GM19324 (cell line): ENCODE data around the gene GGPS1.
A peak's percentile ranks its signal among the peaks of the same experiment; 100 is the strongest.
"Not testable (repeated sequence)": the region's sequence is repeated elsewhere in the genome, so short reads cannot be mapped to it uniquely, and the experiment has no call there.

ENCODE experiments used
- ATAC-seq: cut with Tn5 transposase; IDR thresholded peaks from one replicate; pipeline ENCODE4 v1.9.1; 2021; ENCODE audit warnings: mild to moderate bottlenecking, moderate library complexity; ENCODE audit not compliant: unreplicated experiment, low FRiP score

Gene GGPS1

DNA sequence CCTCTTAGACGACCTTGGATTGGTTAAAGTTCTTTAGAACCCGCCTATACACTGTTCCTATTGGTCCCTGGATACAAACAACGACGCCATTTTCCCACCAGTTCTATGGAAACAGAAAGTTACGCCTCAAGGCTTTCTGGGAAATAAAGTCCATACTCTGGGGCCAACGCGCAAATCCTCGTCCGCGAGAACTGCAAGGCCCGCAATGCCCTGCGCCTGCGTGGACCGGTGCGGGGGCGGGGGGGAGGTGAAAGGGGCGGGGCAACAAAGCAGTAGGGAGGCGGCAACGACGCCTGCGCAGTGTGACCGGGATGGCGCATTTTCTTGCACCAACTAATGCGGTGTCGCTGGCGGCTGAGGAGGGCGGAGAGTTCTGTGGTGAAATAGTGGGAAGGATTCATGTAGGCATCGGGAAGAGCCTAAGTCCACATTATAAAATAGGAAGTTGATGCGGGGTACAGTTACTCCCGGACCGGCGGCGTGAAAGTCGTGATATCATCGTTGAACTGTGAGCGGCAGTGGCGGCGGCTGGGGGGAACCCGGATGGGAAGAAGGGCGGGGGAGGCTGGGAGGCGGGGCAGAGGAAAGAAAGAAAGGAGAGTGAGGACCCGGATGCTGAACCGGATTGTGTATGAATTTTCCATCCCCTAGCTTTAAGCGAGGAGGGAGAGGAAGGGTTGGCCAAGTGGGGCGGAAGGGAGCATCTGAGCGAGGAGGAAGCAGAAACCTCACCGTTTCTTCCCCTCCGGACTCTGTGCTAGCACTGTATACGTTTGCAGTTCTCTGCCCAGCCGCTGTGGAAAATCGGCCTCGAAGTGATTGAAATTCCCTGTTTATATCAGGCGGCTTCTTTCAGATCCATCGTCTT lies at the start of gene GGPS1:
GGPS1 (plus strand) TSS at position 300 of the 868 bp plus-strand sequence. CDS start 6,695 bp downstream, outside the sequence.
- peak; percentile 73 for ATAC-seq

GRCh38 chr1:235278915-235279292 lies 49.5 kb upstream of the GGPS1 start:
- no peak for ATAC-seq

- ATAC-seq: no peak
Observed at GRCh38 chr1:235279694-235280093, 48.7 kb upstream of the GGPS1 start.

DNA sequence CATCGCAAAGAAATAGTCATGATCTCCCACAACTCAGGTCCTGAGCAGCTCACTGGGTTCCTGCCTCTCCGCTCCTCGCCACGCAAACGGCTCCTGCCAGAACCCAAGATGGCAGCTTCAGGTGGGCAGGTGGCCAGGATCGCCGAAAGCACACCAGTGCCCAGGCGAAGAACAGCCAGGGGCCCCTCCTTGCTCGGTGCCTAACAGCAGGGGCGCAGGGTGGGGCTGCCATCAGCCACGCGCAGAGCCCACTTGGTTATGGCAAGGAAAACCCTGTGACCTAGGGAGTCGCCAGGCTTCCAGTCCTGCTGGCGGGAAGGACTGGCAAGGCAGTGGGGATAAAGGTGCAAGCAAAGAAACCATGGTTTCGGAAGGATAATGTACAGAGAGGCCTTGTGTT lies 47.9 kb upstream of the GGPS1 start:
- ATAC-seq: no peak

DNA sequence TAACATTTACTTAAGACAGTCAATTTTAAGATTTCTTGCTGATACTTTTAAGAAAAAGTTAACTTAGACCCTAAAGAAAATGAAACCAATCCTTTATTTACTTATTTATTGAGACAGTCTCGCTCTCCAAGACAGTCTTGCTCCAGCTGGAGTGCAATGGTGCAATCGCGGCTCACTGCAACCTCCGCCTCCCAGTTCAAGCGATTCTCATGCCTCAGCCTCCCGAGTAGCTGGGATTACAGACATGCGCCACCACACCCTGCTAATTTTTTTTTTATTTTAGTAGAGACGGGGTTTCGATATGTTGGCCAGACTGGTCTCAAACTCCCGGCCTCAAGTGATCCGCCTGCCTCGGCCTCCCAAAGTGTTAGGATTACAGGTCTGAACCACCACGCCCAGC lies 44.7 kb upstream of the GGPS1 start:
- ATAC-seq: not testable (repeated sequence)

DNA sequence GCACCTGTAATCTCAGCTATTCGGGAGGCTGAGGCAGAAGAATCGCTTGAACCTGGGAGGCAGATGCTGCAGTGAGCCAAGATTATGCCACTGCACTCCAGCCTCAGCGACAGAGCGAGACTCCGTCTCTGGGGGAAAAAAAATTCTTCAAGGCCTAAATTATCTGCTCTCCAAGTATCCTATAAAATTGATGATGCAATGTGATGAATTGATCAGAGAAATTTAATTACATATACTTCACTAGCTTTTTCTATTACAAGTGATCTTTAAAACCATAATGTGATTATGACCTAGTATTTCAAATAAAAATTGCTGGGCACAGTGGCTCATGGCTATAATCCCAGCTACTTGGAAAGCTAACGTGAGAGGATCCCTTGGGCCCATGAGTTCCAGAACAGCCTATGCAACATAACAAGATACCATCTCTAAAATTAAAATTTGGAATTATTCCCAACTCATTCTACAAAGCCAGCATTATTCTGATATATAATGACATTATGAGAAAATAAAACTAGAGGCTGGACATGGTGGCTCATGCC lies 44.1 kb upstream of the GGPS1 start:
- no peak for ATAC-seq

DNA sequence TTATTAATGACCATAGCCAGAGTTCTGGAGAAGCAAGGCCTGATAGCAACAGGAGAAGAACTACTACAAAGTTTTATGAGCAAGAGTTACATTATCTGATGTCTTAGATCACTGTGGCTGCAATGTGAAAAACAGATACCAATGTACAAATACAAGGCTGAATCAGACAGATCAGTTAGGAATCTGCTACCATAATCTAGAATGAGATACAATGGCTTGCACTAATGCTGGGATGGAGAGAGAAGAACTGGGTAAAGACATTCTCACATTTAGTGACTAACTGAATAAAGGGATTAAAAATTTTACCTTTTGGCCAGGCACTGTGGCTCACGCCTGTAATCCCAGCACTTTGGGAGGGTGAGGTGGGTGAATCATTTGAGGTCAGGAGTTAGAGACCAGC lies 41.7 kb upstream of the GGPS1 start:
- no peak for ATAC-seq

DNA sequence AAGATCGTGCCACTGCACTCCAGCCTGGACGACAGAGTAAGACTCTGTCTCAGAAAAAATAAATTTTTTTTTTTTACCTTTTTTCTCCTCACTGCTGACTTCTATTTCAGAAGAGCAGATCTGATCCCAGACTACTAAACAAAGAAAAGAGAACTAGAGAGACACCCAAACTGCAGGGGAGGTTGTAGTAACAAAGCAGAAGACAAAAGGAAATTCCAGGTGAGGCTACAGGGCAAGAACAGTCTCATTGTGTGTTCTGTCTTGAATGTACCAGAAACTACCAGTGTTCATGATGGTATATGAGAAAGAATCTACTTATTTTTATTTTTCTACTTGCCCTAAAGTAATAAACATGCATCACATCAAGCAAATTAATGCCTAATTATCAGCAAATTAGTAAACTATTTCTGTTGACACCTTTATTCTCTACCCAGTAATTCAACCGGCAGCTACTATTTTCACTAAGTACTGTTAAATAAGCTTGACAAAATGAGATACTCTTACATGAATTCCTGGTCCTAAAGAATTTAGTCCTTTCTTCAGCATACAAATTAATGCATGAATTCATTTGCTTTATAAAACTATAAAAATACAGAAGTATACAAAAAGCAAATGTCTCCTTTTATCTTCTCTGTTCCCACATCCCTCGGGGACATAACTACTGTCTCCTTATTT lies 41.0 kb upstream of the GGPS1 start:
- no peak for ATAC-seq

- ATAC-seq: no peak
Observed at GRCh38 chr1:235289859-235290739, 38.3 kb upstream of the GGPS1 start.

- ATAC-seq: no peak
Observed at GRCh38 chr1:235290740-235291502, 37.4 kb upstream of the GGPS1 start.

DNA sequence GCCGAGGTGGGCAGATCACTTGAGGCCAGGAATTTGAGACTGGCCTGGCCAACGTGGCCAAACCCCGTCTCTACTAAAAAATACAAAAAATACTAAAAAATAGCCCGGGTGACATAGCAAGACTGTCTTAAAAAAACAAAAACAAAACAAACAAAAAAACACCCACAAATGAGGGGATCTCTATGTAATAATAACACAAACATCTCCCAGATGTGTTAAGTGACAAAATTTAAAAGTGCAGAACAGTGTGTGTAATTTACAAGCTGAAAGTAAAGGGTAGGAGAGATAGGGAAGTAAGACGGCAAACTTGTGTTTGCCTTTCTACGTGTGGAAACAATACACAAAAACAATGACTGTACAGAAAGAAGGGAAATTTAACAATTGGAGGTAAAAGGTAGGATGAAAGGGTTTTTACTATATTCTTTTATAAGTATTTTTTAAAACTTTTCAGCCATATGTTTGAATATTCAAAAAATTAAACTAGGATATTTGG lies 36.7 kb upstream of the GGPS1 start:
- ATAC-seq: no peak

GRCh38 chr1:235292790-235293189 lies 35.6 kb upstream of the GGPS1 start:
- ATAC-seq: no peak

DNA sequence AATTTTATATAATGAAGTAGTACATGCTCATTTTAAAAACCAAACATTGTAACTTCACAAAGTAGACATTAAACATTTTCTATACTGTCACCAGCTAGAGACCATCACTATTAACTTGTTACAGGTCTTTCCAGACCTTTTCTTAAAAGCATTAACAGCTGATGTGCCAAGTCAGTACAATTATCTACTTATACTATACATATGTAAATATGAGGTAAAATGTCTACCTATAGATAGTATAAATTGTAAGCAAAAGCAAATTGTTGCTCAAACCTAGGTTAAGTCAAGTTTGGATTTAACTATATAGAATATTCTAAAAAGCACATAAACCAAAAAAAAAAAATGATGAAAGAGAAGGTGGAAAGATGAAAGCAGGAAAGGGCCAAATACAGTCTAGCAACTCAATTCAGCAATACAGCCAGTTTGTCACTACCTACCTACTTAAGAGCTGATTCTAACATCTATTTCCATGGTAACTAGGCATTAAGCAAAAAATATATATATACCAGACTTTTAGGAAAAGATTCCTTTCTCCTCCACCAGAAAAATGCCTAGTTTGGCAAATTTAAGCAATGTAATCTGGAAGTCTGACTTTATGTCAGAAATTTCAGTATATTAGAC lies 34.9 kb upstream of the GGPS1 start:
- ATAC-seq: no peak

- ATAC-seq: no peak
Observed at GRCh38 chr1:235295902-235296350, 32.4 kb upstream of the GGPS1 start.

DNA sequence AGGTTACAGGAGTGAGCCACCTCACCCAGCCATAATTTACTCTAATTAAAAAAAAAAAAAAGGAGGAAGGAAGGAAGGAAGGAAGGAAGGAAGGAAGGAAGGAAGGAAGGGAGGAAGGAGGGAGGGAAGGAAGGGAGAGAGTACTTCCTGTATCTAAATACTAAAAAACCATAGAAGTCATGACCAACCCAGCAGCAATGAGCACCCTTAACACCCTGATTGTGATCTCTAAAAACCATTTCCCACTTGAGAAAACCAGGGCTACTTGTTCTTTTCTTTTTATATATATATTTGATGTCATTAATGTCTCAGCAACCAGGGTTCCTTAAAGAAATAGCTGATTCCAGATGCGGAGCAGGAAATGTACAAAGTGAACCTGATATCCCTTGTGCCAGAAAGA lies 31.6 kb upstream of the GGPS1 start:
- ATAC-seq: no peak

- no peak for ATAC-seq
Observed at GRCh38 chr1:235297579-235297978, 30.8 kb upstream of the GGPS1 start.

GRCh38 chr1:235298758-235299157 lies 29.6 kb upstream of the GGPS1 start:
- ATAC-seq: no peak

DNA sequence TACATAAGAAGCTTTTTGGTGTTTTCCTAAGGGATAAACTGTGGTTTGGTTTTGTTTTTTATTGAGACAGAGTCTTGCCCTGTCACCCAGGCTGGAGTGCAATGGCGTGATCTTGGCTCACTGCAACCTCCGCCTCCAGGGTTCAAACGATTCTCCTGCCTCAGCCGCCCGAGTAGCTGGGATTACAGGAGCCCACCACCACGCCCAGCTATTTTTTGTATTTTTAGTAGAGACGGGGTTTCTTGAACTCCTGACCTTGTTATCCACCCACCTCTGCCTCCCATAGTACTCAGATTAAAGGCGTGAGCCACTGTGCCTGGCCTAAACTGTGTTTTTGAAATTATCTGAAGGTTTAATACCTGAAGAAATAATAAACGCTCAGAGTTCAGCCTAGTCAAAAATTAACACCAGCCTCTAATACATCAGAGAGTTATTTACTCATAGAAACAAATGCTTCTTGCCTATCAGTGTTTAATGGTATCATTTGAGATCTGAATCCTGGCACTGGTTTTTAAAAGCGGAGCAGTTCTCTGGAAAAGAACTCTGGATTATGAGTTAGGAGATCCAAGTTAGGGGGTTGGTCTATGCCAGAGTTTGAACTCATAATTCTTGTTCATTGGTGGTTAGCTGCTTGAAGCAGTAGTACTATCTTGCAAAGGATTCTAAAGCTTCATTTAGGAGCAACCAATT lies 29.1 kb upstream of the GGPS1 start:
- no peak for ATAC-seq

DNA sequence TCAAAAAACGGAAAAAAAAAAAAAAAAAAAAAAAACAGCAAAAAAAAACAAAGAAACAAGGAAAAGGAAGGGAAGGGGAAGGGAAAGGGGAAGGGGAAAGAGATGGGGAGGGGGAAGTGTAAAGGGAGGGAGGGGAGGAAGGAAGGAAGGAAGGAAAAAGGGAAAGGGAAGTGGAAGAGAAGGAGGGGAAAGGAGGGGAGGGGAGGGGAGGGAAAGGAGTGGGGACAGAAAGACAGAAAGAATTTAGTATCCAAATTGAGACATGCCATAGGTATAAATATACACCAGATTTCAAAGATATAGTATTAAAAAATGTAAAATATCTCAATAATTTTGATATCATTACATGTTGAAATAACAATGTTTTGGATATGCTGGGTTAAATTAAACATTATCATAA lies 26.2 kb upstream of the GGPS1 start:
- ATAC-seq: no peak
